HEK293 (cell line): ENCODE measurements around the gene OGFOD3.

Experiments
- MZF1 ChIP-seq: fragments of 450-650 bp; formaldehyde crosslinking; IDR thresholded peaks from 2 replicates; pipeline ENCODE4 v1.5.1; 2017; ENCODE audit warnings: missing biosample characterization, missing genetic modification characterization, borderline replicate concordance
- ZNF629 ChIP-seq: fragments of 450-650 bp; formaldehyde crosslinking; IDR thresholded peaks from 2 replicates; pipeline ENCODE4 v1.5.1; 2017; ENCODE audit warnings: missing biosample characterization, missing genetic modification characterization

DNA sequence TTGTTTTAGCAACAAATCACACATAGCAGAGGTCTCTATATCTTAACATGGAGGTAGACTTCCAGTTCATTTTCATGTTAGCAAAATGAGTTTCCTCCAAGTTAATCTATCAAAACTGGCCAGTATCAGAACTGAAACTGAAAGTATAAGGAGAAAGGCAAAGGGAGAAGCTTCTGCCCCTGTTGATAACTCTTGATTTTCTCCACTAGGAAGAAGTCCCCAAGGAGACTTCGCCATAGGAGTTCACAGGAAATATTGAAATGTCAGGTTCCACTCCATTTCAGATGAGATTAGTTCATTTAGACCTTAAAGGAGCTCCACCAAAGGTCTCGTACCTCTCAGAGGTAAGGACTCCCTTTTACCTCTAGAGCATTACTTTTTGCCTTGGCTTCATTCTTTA lies 1.2 kb upstream of the OGFOD3 start:
- TF ChIP-seq ZNF629 (tag by site-specific recombination) (no peak), MZF1 (tag by site-specific recombination) (no peak)
